GM12891 (cell line): ENCODE measurements around the gene DMBX1.

Source experiments
- DNase-seq: peaks from one replicate; pipeline ENCODE4 v3.0.0; 2011; ENCODE audit warnings: low spot score; ENCODE audit not compliant: insufficient read length
- FAIRE-seq: peaks from 2 replicates; lab custom pipeline; 2011; peaks lifted over from hg19 to GRCh38; lab: Jason Lieb, UNC
- PAX5 ChIP-seq: IDR thresholded peaks from 2 replicates; pipeline ENCODE4 v1.6.1; 2011; ENCODE audit warnings: low read length, moderate library complexity, mild to moderate bottlenecking; ENCODE audit not compliant: insufficient read depth, severe bottlenecking
- POLR2A ChIP-seq: IDR thresholded peaks from 2 replicates; pipeline ENCODE4 v1.6.1; 2011; ENCODE audit warnings: low read depth, low read length, control low read depth
- POLR2AphosphoS5 ChIP-seq: IDR thresholded peaks from 2 replicates; pipeline ENCODE4 v1.6.1; 2011; ENCODE audit warnings: low read depth, low read length, control low read depth
- POU2F2 ChIP-seq: IDR thresholded peaks from 2 replicates; pipeline ENCODE4 v1.6.1; 2011; ENCODE audit warnings: low read depth, mild to moderate bottlenecking, control low read depth, low read length, moderate library complexity
- SPI1 ChIP-seq: IDR thresholded peaks from 2 replicates; pipeline ENCODE4 v1.6.1; 2011; ENCODE audit warnings: low read depth, low read length, control low read depth
- TAF1 ChIP-seq: IDR thresholded peaks from 2 replicates; pipeline ENCODE4 v1.6.1; 2011; ENCODE audit warnings: low read depth, low read length, control low read depth

DMBX1 gene

DNA sequence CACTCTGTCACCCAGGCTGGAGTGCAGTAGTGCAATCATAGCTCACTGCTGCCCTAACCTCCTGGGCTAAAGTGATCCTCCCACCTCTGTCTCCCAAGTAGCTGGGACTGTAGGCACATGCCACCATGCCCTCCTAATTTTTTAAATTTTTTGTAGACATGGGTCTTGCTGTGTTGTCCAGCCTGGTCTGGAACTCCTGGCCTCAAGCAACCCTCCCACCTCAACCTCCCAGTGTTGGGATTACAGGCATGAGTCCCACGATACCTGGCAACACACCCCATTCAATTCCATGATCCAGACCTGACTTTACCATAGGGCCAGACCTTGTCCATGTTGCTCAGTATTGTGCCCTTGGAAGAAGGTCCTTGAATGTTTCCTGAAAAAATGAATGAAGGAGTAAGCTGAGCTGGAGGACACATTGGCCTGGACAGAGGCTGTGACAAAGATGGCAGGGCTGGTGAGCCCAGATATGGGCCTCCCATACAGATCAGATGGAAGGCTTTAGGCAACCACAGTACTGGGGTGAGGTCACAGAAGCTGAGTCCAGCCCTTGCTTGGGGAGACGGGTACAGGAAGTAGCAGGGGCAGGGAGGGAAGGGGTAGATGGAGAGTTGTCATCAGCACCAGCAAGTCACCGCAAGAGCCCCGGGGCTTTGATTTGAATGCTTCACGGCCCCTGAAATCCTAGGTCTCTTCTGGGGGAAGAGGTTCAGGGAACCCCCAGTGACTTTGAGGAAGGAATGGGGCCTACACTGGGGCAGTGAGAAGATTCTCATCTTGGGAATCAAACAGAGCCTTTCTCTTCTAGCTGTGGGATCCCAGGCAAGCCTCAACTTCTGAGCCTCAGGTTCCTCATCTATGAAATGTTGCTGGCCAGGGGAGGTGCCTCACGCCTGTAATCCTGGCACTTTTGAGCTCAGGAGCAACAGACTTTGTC is 40.1 kb upstream of the DMBX1 start:
- DNase-seq, result no peak
- FAIRE-seq, result no peak
- TF ChIP-seq POLR2AphosphoS5 (no peak), POU2F2 (no peak), PAX5 (no peak), TAF1 (no peak), POLR2A (no peak), SPI1 (no peak)

GRCh38 chr1:46450160-46450517 is 39.5 kb upstream of the DMBX1 start:
- no peak for FAIRE-seq
- no peak for DNase-seq
- TF ChIP-seq SPI1, result no peak
- TF ChIP-seq POLR2A, result no peak
- TF ChIP-seq PAX5, result no peak
- no peak for TF ChIP-seq POLR2AphosphoS5
- TF ChIP-seq POU2F2, result no peak
- no peak for TF ChIP-seq TAF1

GRCh38 chr1:46451948-46452930 is 37.4 kb upstream of the DMBX1 start:
- DNase-seq (no peak), FAIRE-seq (no peak)
- TF ChIP-seq POLR2A (no peak), TAF1 (no peak), POU2F2 (no peak), SPI1 (no peak), POLR2AphosphoS5 (no peak), PAX5 (no peak)

GRCh38 chr1:46452931-46453325 is 36.7 kb upstream of the DMBX1 start:
- DNase-seq (no peak), FAIRE-seq (no peak)
- no peak for TF ChIP-seq POLR2AphosphoS5
- TF ChIP-seq PAX5, result no peak
- no peak for TF ChIP-seq POU2F2
- no peak for TF ChIP-seq SPI1
- TF ChIP-seq POLR2A, result no peak
- TF ChIP-seq TAF1, result no peak

DNA sequence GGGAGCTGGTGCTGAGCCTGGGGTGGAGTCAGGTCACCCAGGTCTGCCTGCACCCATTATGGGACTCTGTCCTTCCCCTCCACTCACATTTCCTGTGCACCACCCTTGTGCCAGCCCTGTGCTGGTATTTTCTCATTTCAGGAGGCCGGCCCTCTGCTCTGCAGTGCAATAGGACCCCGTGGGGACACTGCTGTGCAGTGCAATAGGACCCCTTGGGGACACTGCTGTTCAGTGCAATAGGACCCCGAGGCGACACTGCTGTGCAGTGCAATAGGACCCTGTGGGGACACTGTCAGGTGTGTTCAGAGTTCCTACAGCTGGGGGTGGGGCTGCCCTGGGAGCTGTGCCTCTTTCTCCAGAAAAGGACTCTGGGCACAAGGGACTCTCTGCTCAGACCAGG is 36.2 kb upstream of the DMBX1 start:
- DNase-seq, result no peak
- no peak for FAIRE-seq
- no peak for TF ChIP-seq SPI1
- no peak for TF ChIP-seq PAX5
- no peak for TF ChIP-seq POLR2AphosphoS5
- TF ChIP-seq POU2F2, result no peak
- TF ChIP-seq POLR2A, result no peak
- no peak for TF ChIP-seq TAF1

- no peak for DNase-seq
- TF ChIP-seq POLR2AphosphoS5, result no peak
- TF ChIP-seq POU2F2, result no peak
- TF ChIP-seq PAX5, result no peak
- TF ChIP-seq SPI1, result no peak
- FAIRE-seq, result no peak
Observed at GRCh38 chr1:46455951-46456350, 33.7 kb upstream of the DMBX1 start.

- TF ChIP-seq SPI1 (no peak), TAF1 (no peak), POU2F2 (no peak), PAX5 (no peak), POLR2AphosphoS5 (no peak), POLR2A (no peak)
- DNase-seq (no peak), FAIRE-seq (no peak)
Observed at GRCh38 chr1:46456411-46456963, 33.1 kb upstream of the DMBX1 start.

DNA sequence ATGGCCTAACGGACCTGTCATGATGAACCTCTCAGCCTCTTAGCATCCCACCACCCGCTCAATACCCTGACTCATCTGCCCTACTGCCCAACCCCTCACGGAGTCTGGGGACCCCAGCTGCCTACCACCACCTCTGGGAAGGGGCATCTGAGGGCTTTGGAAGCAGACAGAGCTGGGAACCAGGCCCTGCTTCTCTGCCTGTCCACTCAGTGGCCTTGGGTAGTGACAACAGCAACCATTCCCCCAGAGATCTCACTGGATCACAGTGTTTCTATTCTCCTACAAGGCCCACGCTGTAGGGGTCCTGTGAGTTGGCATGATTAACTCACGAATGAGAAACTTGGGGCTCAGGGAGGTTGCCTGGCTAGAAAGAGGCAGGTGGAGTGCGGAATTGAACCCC is 32.5 kb upstream of the DMBX1 start:
- no peak for FAIRE-seq

DNA sequence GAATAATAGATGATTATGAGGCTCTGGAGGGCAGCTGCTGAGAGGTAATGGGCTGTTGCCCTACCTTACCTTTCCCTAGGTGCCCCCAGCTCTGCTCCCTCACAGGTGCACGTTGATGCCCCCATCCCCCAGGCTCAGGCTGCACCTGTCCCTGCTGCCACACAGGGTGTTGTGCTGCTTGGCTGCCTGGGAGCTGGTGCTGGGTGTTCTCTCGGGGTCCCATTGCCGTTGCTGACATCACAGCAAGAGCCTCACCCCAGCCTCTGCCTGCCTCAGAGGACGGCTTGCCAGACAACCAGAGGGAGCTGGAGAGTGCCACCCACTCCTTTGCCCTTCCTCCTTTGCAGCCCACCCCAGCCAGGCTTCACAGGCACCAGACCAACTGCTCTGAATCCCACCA is 31.4 kb upstream of the DMBX1 start:
- TF ChIP-seq SPI1 (no peak), POLR2AphosphoS5 (no peak), TAF1 (no peak), POLR2A (no peak), POU2F2 (no peak), PAX5 (no peak)
- FAIRE-seq (no peak), DNase-seq (no peak)

More for the DNA sequence above, 32.5 kb upstream of the DMBX1 start:
- TF ChIP-seq POLR2A (no peak), POU2F2 (no peak), PAX5 (no peak), TAF1 (no peak), POLR2AphosphoS5 (no peak), SPI1 (no peak)
- DNase-seq, result no peak
